OCI-LY7 (cell line): ENCODE results near the gene LAMP2. TPM values are rescaled to one million over a fixed set of nuclear protein-coding genes. Genes with fewer than 3 reads are reported as not detected.

ENCODE experiments used
- BruUV-seq: library from RNA; stranded (reverse); fragments of 400-500 nt; replicated peaks from 2 replicates; lab custom pipeline; 2021; lab: Mats Ljungman, UMichigan
- CTCF ChIA-PET: fragments of 300-600 bp; sonication (Branson Sonifier 250); formaldehyde crosslinking; loops from one replicate; lab custom pipeline; 2022; ENCODE audit warnings: antibody characterized with exemption; ENCODE audit not compliant: unreplicated experiment; lab: Charles Lee
- POLR2A ChIA-PET: fragments of 300-600 bp; sonication (Branson Sonifier 250); formaldehyde crosslinking; loops from one replicate; lab custom pipeline; 2022; ENCODE audit warnings: antibody characterized with exemption; lab: Charles Lee
- DNase-seq: peaks from one replicate; pipeline ENCODE4 v3.0.0-alpha.2; 2015; ENCODE audit warnings: low spot score
- H2AFZ ChIP-seq: fragments of 200-600 bp; sonication (generic), shearing (Covaris generic); 2 replicates; pipeline ENCODE4 v1.6.1; 2014; ENCODE audit warnings: mild to moderate bottlenecking, antibody characterized with exemption, low read length, moderate library complexity
- H3K27ac ChIP-seq: fragments of 200-600 bp; sonication (generic); 2 replicates; pipeline ENCODE4 v1.5.1; 2014; ENCODE audit warnings: mixed run types, low read depth, mild to moderate bottlenecking, moderate library complexity, low read length, inconsistent platforms; ENCODE audit not compliant: poor library complexity, severe bottlenecking
- H3K36me3 ChIP-seq: fragments of 200-600 bp; sonication (generic); 2 replicates; pipeline ENCODE4 v1.6.1; 2014; ENCODE audit warnings: mild to moderate bottlenecking, antibody characterized with exemption, low read length, moderate library complexity, mixed read lengths; ENCODE audit not compliant: insufficient read depth
- H3K4me1 ChIP-seq: fragments of 200-600 bp; sonication (generic); 2 replicates; pipeline ENCODE4 v1.5.1; 2014; ENCODE audit warnings: mild to moderate bottlenecking, low read length; ENCODE audit not compliant: insufficient read depth, poor library complexity, severe bottlenecking
- H3K4me2 ChIP-seq: fragments of 200-600 bp; sonication (generic); 2 replicates; pipeline ENCODE4 v1.6.1; 2014; ENCODE audit warnings: mild to moderate bottlenecking, low read length
- H3K4me3 ChIP-seq: fragments of 200-600 bp; sonication (generic); 2 replicates; pipeline ENCODE4 v1.5.1; 2014; ENCODE audit warnings: mild to moderate bottlenecking, low read depth, low read length; ENCODE audit not compliant: poor library complexity, severe bottlenecking
- H3K79me2 ChIP-seq: fragments of 200-600 bp; sonication (generic); 2 replicates; pipeline ENCODE4 v1.6.1; 2016; ENCODE audit warnings: low read depth, mild to moderate bottlenecking, low read length, moderate library complexity, mixed read lengths; ENCODE audit not compliant: insufficient read depth
- H3K9me2 ChIP-seq: fragments of 200-600 bp; sonication (generic); 2 replicates; pipeline ENCODE4 v1.6.1; 2016; ENCODE audit warnings: mild to moderate bottlenecking, low read length, mixed read lengths; ENCODE audit not compliant: insufficient read depth
- H3K9me3 ChIP-seq: fragments of 200-600 bp; sonication (generic); 2 replicates; pipeline ENCODE4 v1.6.1; 2014; ENCODE audit warnings: mild to moderate bottlenecking, mixed run types, low read length, mixed read lengths
- H4K20me1 ChIP-seq: fragments of 200-600 bp; sonication (generic); 2 replicates; pipeline ENCODE4 v1.6.1; 2014; ENCODE audit warnings: mild to moderate bottlenecking, antibody characterized with exemption, low read length, moderate library complexity, mixed read lengths; ENCODE audit not compliant: insufficient read depth
- CTCF ChIP-seq: fragments of 200-600 bp; sonication (generic); conservative IDR thresholded peaks from 2 replicates; pipeline ENCODE4 v1.5.1; 2014; ENCODE audit warnings: mild to moderate bottlenecking, antibody characterized with exemption, low read length, moderate library complexity, mixed read lengths
- EZH2phosphoT487 ChIP-seq: fragments of 200-600 bp; sonication (generic); IDR thresholded peaks from 2 replicates; pipeline ENCODE4 v1.6.1; 2018; ENCODE audit warnings: low read depth, borderline replicate concordance, mild to moderate bottlenecking, mixed run types, antibody characterized with exemption, low read length, moderate library complexity, mixed read lengths
- intact Hi-C: fragments of 100-400 bp; cut with micrococcal nuclease; formaldehyde crosslinking; loops from one replicate; pipeline ENCODE4 v1.10.0; 2022; ENCODE audit not compliant: unreplicated experiment
- total RNA-seq, 2 experiments: library from RNA; depleted of rRNA in 1 of 2; stranded (reverse); fragments of >200 nt in 1 of 2; shearing (Covaris generic) in 1 of 2; gene quantifications; 2 replicates each; pipeline ENCODE4 v1.2.3, GENCODE V29; 2014 to 2022

LAMP2 gene
- total RNA-seq, 2 experiments from 2014 or later = 17.9 to 39.6 TPM

- peaks cover 87% of the 10 kb centered on the region for H3K79me2 ChIP-seq
- peaks cover 71% of the 10 kb centered on the region for H3K4me1 ChIP-seq
- peak overlapping the region; percentile 88 for H3K27ac ChIP-seq
- H3K36me3 ChIP-seq = peaks cover 29% of the 10 kb centered on the region
- H3K9me3 ChIP-seq = no peaks in the 10 kb centered on the region
- no TSS peak for BruUV-seq
- TF ChIP-seq CTCF = no peak
- no peak for TF ChIP-seq EZH2phosphoT487
- H2AFZ ChIP-seq = no peak overlapping the region
- no peaks in the 10 kb centered on the region for H4K20me1 ChIP-seq
- DNase-seq = no peak
- intact Hi-C loops = loop anchor here (5.0 kb wide), 2 partner anchors 92 to 157 kb away; no protein-coding TSS in a partner anchor
- no peaks in the 10 kb centered on the region for H3K9me2 ChIP-seq
- peak overlapping the region; percentile 89 for H3K4me2 ChIP-seq
- ChIA-PET POLR2A (interaction anchor here (0.6 to 1.8 kb wide), 3 partner anchors 9 to 427 kb away, joined by 3 to 8 read pairs (median 4); partner anchors contain the start of gene LAMP2), CTCF (no interaction called here)
- peak overlapping the region; percentile 4 for H3K4me3 ChIP-seq
Observed at GRCh38 chrX:120459309-120459708, 9.8 kb downstream of the LAMP2 start.

GRCh38 chrX:120457766-120458180, 11.3 kb downstream of the LAMP2 start:
- H3K36me3 ChIP-seq = peaks cover 40% of the 10 kb centered on the region
- 0 out of 2 replicates have a peak overlapping the region, but pooled peaks have one; percentile 25 for H2AFZ ChIP-seq
- no peaks in the 10 kb centered on the region for H3K9me2 ChIP-seq
- H3K4me3 ChIP-seq = peak overlapping the region; percentile 56
- peak overlapping the region; percentile 89 for H3K4me2 ChIP-seq
- peak overlapping the region; percentile 88 for H3K27ac ChIP-seq
- peaks cover 69% of the 10 kb centered on the region for H3K4me1 ChIP-seq
- DNase-seq = peak; percentile 70
- ChIA-PET CTCF (interaction anchor here (1.4 kb wide), 1 partner anchor 93 kb away, joined by 3 read pairs; no protein-coding TSS in a partner anchor), POLR2A (interaction anchor here (1.1 to 1.8 kb wide), 4 partner anchors 8 to 183 kb away, joined by 3 to 8 read pairs (median 4); partner anchors contain the start of gene LAMP2)
- H4K20me1 ChIP-seq = no peaks in the 10 kb centered on the region
- H3K9me3 ChIP-seq = no peaks in the 10 kb centered on the region
- intact Hi-C loops = loop anchor here (5.0 kb wide), 2 partner anchors 90 to 155 kb away; no protein-coding TSS in a partner anchor
- peaks cover 72% of the 10 kb centered on the region for H3K79me2 ChIP-seq
- BruUV-seq = no TSS peak
- TF ChIP-seq EZH2phosphoT487 (no peak), CTCF (no peak)

GRCh38 chrX:120456973-120457372, 12.1 kb downstream of the LAMP2 start:
- CTCF ChIA-PET = interaction anchor here (1.4 kb wide), 1 partner anchor 93 kb away, joined by 3 read pairs; no protein-coding TSS in a partner anchor
- Histone ChIP-seq H3K79me2 (peaks cover 64% of the 10 kb centered on the region), H3K36me3 (peaks cover 38% of the 10 kb centered on the region), H2AFZ (no peak overlapping the region), H3K4me2 (peak overlapping the region; percentile 89), H4K20me1 (no peaks in the 10 kb centered on the region), H3K4me1 (peaks cover 66% of the 10 kb centered on the region), H3K4me3 (peak overlapping the region; percentile 56), H3K27ac (peak overlapping the region; percentile 88), H3K9me3 (no peaks in the 10 kb centered on the region), H3K9me2 (no peaks in the 10 kb centered on the region)
- intact Hi-C loops = loop anchor here (5.0 kb wide), 2 partner anchors 90 to 155 kb away; no protein-coding TSS in a partner anchor
- BruUV-seq = no TSS peak
- TF ChIP-seq CTCF (no peak), EZH2phosphoT487 (no peak)
- peak; percentile 75 for DNase-seq
- POLR2A ChIA-PET = interaction anchor here (1.0 to 1.4 kb wide), 4 partner anchors 9 to 170 kb away, joined by 3 to 9 read pairs (median 4); no protein-coding TSS in a partner anchor
